GM12878 (cell line): Measurements from ENCODE around the gene SGIP1. TPM values are rescaled to one million over a fixed set of nuclear protein-coding genes. Genes with fewer than 3 reads are reported as not detected.

Source experiments
- ATAC-seq: fragments of 200-7000 bp; cut with Tn5 transposase; 3 replicates; pipeline ENCODE4 v1.9.1; 2020; ENCODE audit warnings: mild to moderate bottlenecking, moderate library complexity
- BruUV-seq: library from RNA; stranded (reverse); fragments of 400-500 nt; replicated peaks from 2 replicates; lab custom pipeline; 2021; lab: Mats Ljungman, UMichigan
- CTCF ChIA-PET: fragments of 300-600 bp; sonication (Branson Sonifier 250); formaldehyde crosslinking; extraction: SDS; loops from one replicate; lab custom pipeline; 2021; ENCODE audit warnings: inconsistent platforms; lab: Yijun Ruan, JAX
- POLR2A ChIA-PET: fragments of 350-600 bp; formaldehyde crosslinking; extraction: SDS; loops from one replicate; lab custom pipeline; 2021; ENCODE audit warnings: inconsistent platforms; lab: Charles Lee
- RAD21 ChIA-PET: fragments of 300-600 bp; sonication (Branson Sonifier 250); formaldehyde crosslinking; loops from one replicate; lab custom pipeline; 2023; ENCODE audit warnings: antibody characterized with exemption; ENCODE audit not compliant: unreplicated experiment; lab: Charles Lee
- SMC1A ChIA-PET: fragments of 300-600 bp; sonication (Branson Sonifier 250); formaldehyde crosslinking; loops from one replicate; lab custom pipeline; 2023; ENCODE audit not compliant: unreplicated experiment, uncharacterized antibody; lab: Charles Lee
- DNase-seq: peaks from one replicate; pipeline ENCODE4 v3.0.0-alpha.2; 2011; ENCODE audit warnings: low read depth, low spot score
- FAIRE-seq: peaks from 3 replicates; lab custom pipeline; 2011; peaks lifted over from hg19 to GRCh38; lab: Jason Lieb, UNC
- H2AFZ ChIP-seq: 2 replicates; pipeline ENCODE4 v1.6.0; 2011; ENCODE audit warnings: low read depth, low read length, control low read depth; ENCODE audit not compliant: control insufficient read depth
- H3K27ac ChIP-seq: 2 replicates; pipeline ENCODE4 v1.5.1; 2011; ENCODE audit warnings: control low read depth; ENCODE audit not compliant: control insufficient read depth, insufficient read depth
- H3K27me3 ChIP-seq, 2 experiments: replicated peaks in 1 of 2; 2 replicates each; pipeline versions ENCODE4 v1.6.0 to v1.6.1; 2011; ENCODE audit warnings: low read length in 1 of 2; ENCODE audit not compliant: control insufficient read depth in 2 of 2, insufficient read depth in 2 of 2
- H3K36me3 ChIP-seq, 2 experiments: 2 replicates each; pipeline ENCODE4 v1.5.1; 2011; ENCODE audit warnings: low read length in 1 of 2; ENCODE audit not compliant: control insufficient read depth in 2 of 2, insufficient read depth in 2 of 2
- H3K4me1 ChIP-seq: 2 replicates; pipeline ENCODE4 v1.6.1; 2011; ENCODE audit warnings: mild to moderate bottlenecking, low read length, moderate library complexity, mixed read lengths; ENCODE audit not compliant: control insufficient read depth, insufficient read depth
- H3K4me2 ChIP-seq: 2 replicates; pipeline ENCODE4 v1.6.0; 2011; ENCODE audit warnings: control low read depth; ENCODE audit not compliant: control insufficient read depth, insufficient read depth
- H3K4me3 ChIP-seq: fragments of 200-600 bp; sonication (generic); 2 replicates; pipeline ENCODE4 v1.5.1; 2016
- H3K79me2 ChIP-seq: 2 replicates; pipeline ENCODE4 v1.6.0; 2011; ENCODE audit warnings: low read length; ENCODE audit not compliant: control insufficient read depth, insufficient read depth
- H3K9ac ChIP-seq: 2 replicates; pipeline ENCODE4 v1.8.0; 2011; ENCODE audit warnings: low read length, control low read depth, mixed read lengths; ENCODE audit not compliant: control insufficient read depth, insufficient read depth
- H3K9me3 ChIP-seq: replicated peaks from 3 replicates; pipeline ENCODE4 v1.5.1; 2011; ENCODE audit warnings: mild to moderate bottlenecking, low read length; ENCODE audit not compliant: control insufficient read depth, insufficient read depth
- H4K20me1 ChIP-seq: 2 replicates; pipeline ENCODE4 v1.6.0; 2011; ENCODE audit not compliant: control insufficient read depth, insufficient read depth
- NR2F1 ChIP-seq: fragments of 450-650 bp; conservative IDR thresholded peaks from 2 replicates; pipeline ENCODE4 v1.6.1; 2017; ENCODE audit warnings: mild to moderate bottlenecking
- RAD21 ChIP-seq: IDR thresholded peaks from 2 replicates; pipeline ENCODE4 v1.6.1; 2011; ENCODE audit warnings: mild to moderate bottlenecking, low read depth, low read length, moderate library complexity; ENCODE audit not compliant: insufficient read depth
- SIX5 ChIP-seq: IDR thresholded peaks from 2 replicates; pipeline ENCODE4 v1.6.1; 2011; ENCODE audit warnings: mild to moderate bottlenecking, low read depth, low read length, moderate library complexity; ENCODE audit not compliant: severe bottlenecking
- WGBS: methylation state at CpG from one replicate; pipeline ENCODE4 v1.1.6; 2016; ENCODE audit warnings: low lambda C conversion rate; ENCODE audit not compliant: insufficient replicate concordance, insufficient coverage; ENCODE audit errors: missing lambda C conversion rate; 5-methylcytosine and 5-hydroxymethylcytosine counted together
- in situ Hi-C: fragments of 300-500 bp; cut with MboI; formaldehyde crosslinking; loops from 9 replicates; pipeline ENCODE4 v1.14.3; 2018; ENCODE audit warnings: mixed read lengths
- intact Hi-C: fragments of 100-400 bp; cut with micrococcal nuclease; formaldehyde crosslinking; loops from one replicate; pipeline ENCODE4 v1.14.2; 2022; ENCODE audit not compliant: unreplicated experiment
- polyA plus RNA-seq, 11 experiments: library from polyadenylated mRNA; depleted of rRNA in 4 of 11; unstranded in 6 of 11; stranded (reverse) in 5 of 11; fragments of >200 nt; fragmentation: Nextera tagmentation in 4 of 11; fragmentation: Illumina TruSeq in 1 of 11; extraction: Ambion mirVana in 4 of 11; extraction: Trizol in 1 of 11; gene quantifications; 1 replicate in 1 of 11; 2 replicates in 10 of 11; pipeline versions ENCODE4 v1.2.1 to v1.2.3, GENCODE V29; 2011 to 2016; ENCODE audit warnings: inconsistent platforms in 2 of 11, missing spikeins in 2 of 11, low read depth in 1 of 11
- total RNA-seq, 4 experiments: library from RNA; depleted of rRNA in 3 of 4; stranded (reverse); fragments of >200 nt in 3 of 4; fragmentation: Illumina TruSeq in 1 of 4; extraction: Trizol in 1 of 4; gene quantifications; 2 replicates each; pipeline versions ENCODE4 v1.2.1 to v1.2.3, GENCODE V29; 2013 to 2021
- TF ChIP-seq, protein P1 (sequence below): IDR thresholded peaks from 2 replicates; pipeline ENCODE4 v1.6.1; 2012; ENCODE audit warnings: mild to moderate bottlenecking, low read depth, low read length
- TF ChIP-seq, protein P2 (sequence below), 3 experiments: IDR thresholded peaks in 2 of 3; conservative IDR thresholded peaks in 1 of 3; 2 replicates each; pipeline ENCODE4 v1.5.1; 2011; ENCODE audit warnings: low read depth in 3 of 3, low read length in 3 of 3, mild to moderate bottlenecking in 3 of 3, control low read depth in 2 of 3, moderate library complexity in 2 of 3, inconsistent platforms in 1 of 3, mixed read lengths in 1 of 3; ENCODE audit not compliant: control insufficient read depth in 2 of 3, insufficient read depth in 1 of 3; ENCODE audit errors: extremely low read depth in 1 of 3

The SGIP1 gene
- total and polyA plus RNA-seq, 10 of the 15 experiments (the other 5 are each of a cell fraction or from before 2014, with no cell fraction given), result 0.15 TPM; not detected in 9

DNA sequence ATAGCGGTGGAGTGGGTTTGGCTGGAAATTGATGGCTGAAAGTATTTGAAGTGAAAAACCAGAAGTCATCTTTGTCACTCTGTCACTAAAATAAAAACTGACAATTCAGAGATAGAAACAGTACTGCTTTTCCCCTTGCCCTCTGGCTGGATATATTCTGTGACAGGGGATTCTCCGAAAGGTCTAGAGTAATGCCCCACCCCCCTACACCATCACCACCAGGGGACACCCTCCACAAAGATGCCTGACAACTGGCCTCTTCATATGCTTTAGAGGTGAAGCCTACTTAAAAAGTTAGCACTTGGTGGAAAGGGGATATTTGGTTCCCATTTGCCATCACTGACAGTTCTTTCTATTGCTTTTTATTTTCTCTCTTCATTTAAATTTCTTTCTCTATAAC is 73.5 kb downstream of the SGIP1 start:
- SMC1A ChIA-PET, result no interaction called here
- BruUV-seq, result no TSS peak
- intact Hi-C loops, result loop anchor here (5.0 kb wide), 1 partner anchor 120 kb away; no protein-coding TSS in a partner anchor

DNA sequence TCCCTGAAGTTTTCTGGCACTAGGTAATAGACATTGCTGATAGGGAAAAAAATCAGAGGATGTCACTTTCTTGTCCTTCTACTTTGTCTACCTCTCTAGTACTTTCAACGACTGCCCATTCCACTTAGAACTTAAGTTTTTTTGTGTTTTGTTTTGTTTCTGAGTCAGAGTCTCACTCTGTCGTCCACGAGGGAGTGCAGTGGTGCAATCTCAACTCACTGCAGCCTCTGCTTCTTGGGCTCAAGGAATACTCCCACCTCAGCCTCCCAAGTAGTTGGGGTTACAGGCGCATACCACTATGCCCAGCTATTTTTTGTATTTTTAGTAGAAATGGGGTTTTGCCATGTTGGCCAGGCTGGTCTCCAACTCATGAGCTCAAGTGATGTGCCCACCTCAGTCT is 79.2 kb downstream of the SGIP1 start:
- Histone ChIP-seq H3K4me1 (no peaks in the 10 kb centered on the region), H2AFZ (no peak overlapping the region), H3K36me3 (no peaks in the 10 kb centered on the region), H3K4me2 (no peak overlapping the region), H3K79me2 (no peaks in the 10 kb centered on the region), H3K9me3 (no peaks in the 10 kb centered on the region), H3K27me3 (no peaks in the 10 kb centered on the region; a peak in 2 of 4 replicates), H4K20me1 (no peaks in the 10 kb centered on the region), H3K4me3 (no peak overlapping the region), H3K27ac (no peak overlapping the region), H3K9ac (no peak overlapping the region)
- ChIA-PET POLR2A (no interaction called here), SMC1A (no interaction called here), CTCF (interaction anchor here (1.1 kb wide), 1 partner anchor 63 kb away, joined by 3 read pairs; no protein-coding TSS in a partner anchor), RAD21 (no interaction called here)
- 21% methylated on average over 4 of the region's 4 CpGs for WGBS
- in situ Hi-C loops (no loop called here), intact Hi-C loops (no loop called here)
- no TSS peak for BruUV-seq
- ATAC-seq (no peak), DNase-seq (no peak), FAIRE-seq (no peak)
- TF ChIP-seq, protein P1, sequence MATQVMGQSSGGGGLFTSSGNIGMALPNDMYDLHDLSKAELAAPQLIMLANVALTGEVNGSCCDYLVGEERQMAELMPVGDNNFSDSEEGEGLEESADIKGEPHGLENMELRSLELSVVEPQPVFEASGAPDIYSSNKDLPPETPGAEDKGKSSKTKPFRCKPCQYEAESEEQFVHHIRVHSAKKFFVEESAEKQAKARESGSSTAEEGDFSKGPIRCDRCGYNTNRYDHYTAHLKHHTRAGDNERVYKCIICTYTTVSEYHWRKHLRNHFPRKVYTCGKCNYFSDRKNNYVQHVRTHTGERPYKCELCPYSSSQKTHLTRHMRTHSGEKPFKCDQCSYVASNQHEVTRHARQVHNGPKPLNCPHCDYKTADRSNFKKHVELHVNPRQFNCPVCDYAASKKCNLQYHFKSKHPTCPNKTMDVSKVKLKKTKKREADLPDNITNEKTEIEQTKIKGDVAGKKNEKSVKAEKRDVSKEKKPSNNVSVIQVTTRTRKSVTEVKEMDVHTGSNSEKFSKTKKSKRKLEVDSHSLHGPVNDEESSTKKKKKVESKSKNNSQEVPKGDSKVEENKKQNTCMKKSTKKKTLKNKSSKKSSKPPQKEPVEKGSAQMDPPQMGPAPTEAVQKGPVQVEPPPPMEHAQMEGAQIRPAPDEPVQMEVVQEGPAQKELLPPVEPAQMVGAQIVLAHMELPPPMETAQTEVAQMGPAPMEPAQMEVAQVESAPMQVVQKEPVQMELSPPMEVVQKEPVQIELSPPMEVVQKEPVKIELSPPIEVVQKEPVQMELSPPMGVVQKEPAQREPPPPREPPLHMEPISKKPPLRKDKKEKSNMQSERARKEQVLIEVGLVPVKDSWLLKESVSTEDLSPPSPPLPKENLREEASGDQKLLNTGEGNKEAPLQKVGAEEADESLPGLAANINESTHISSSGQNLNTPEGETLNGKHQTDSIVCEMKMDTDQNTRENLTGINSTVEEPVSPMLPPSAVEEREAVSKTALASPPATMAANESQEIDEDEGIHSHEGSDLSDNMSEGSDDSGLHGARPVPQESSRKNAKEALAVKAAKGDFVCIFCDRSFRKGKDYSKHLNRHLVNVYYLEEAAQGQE, result no peak
- no peak for TF ChIP-seq NR2F1

More for the DNA sequence above, 73.5 kb downstream of the SGIP1 start:
- 22% methylated on average over 2 of the region's 2 CpGs for WGBS
- no peak for DNase-seq
- no peak overlapping the region for H3K9ac ChIP-seq
- RAD21 ChIA-PET, result no interaction called here
- ATAC-seq, result peak; percentile 56
- no peaks in the 10 kb centered on the region for H4K20me1 ChIP-seq
- TF ChIP-seq RAD21 (peak; percentile 32; the same call in 1 of the 2 replicates), SIX5 (no peak)
- TF ChIP-seq, protein P2, sequence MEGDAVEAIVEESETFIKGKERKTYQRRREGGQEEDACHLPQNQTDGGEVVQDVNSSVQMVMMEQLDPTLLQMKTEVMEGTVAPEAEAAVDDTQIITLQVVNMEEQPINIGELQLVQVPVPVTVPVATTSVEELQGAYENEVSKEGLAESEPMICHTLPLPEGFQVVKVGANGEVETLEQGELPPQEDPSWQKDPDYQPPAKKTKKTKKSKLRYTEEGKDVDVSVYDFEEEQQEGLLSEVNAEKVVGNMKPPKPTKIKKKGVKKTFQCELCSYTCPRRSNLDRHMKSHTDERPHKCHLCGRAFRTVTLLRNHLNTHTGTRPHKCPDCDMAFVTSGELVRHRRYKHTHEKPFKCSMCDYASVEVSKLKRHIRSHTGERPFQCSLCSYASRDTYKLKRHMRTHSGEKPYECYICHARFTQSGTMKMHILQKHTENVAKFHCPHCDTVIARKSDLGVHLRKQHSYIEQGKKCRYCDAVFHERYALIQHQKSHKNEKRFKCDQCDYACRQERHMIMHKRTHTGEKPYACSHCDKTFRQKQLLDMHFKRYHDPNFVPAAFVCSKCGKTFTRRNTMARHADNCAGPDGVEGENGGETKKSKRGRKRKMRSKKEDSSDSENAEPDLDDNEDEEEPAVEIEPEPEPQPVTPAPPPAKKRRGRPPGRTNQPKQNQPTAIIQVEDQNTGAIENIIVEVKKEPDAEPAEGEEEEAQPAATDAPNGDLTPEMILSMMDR (IDR thresholded peaks at IDR 0.05 in 2 of 3, conservative IDR thresholded peaks at IDR 0.05 in 1 of 3; ENCODE audit: control insufficient read depth in 2 of 3, extremely low read depth in 1 of 3, insufficient read depth in 1 of 3, low read depth in 3 of 3, low read length in 3 of 3), result peak; percentile 6 to 10 (median 7); a peak in 2 of 6 replicates
- TF ChIP-seq, all 136 proteins: peak for 2
- ChIA-PET POLR2A (no interaction called here), CTCF (interaction anchor here (0.9 kb wide), 1 partner anchor 9 kb away, joined by 4 read pairs; no protein-coding TSS in a partner anchor)
- Histone ChIP-seq H3K27me3 (no peaks in the 10 kb centered on the region; a peak in 1 of 4 replicates), H2AFZ (no peak overlapping the region), H3K27ac (no peak overlapping the region), H3K79me2 (no peaks in the 10 kb centered on the region), H3K4me2 (no peak overlapping the region), H3K9me3 (no peaks in the 10 kb centered on the region), H3K4me3 (no peak overlapping the region), H3K36me3 (no peaks in the 10 kb centered on the region), H3K4me1 (no peaks in the 10 kb centered on the region)
- in situ Hi-C loops, result no loop called here
- FAIRE-seq, result no peak
